ENCODE data around the gene KLRB1.

DNA sequence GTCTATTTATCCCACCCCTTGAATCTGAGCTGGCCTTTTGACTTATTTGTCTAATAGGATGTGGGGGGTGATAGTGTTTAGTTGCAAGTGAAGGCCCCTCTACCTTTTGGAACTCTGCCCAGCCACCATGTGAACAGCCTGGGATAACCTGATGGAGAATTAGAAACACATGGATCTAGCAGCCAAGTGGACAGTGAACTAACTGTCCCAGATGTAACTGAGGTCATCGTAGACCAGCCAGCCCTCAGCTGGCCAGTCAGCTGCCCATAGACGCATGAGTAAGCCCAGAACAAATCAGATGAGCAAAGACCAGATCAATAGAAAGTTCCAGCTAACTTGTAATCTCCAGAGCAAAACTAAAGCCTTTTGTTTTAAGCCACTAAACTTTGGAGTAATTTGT lies 19.0 kb downstream of the KLRB1 start:
- no peak for TF ChIP-seq CTCF (IDR thresholded peaks at IDR 0.05)
- no peak for TF ChIP-seq POLR2A (IDR thresholded peaks at IDR 0.05)

Measured in testis (tissue), 2 donors.